Progenitor cell of endocrine pancreas (in vitro differentiated cells): ENCODE measurements around the gene RSL24D1. TPM values are rescaled to one million over a fixed set of nuclear protein-coding genes. Genes with fewer than 3 reads are reported as not detected.

Experiments
- DNase-seq: peaks from one replicate; pipeline ENCODE4 v3.0.0; 2021; ENCODE audit warnings: low spot score; ENCODE audit not compliant: unreplicated experiment
- H3K27ac Mint-ChIP-seq: 2 replicates; pipeline ENCODE4 v1.8.0; 2021; ENCODE audit warnings: mild to moderate bottlenecking, moderate library complexity, mixed read lengths
- H3K27me3 Mint-ChIP-seq: 2 replicates; pipeline ENCODE4 v1.8.0; 2021; ENCODE audit warnings: mixed read lengths
- H3K36me3 Mint-ChIP-seq: 2 replicates; pipeline ENCODE4 v1.8.0; 2022; ENCODE audit warnings: mixed read lengths; ENCODE audit not compliant: insufficient read depth
- H3K4me1 Mint-ChIP-seq: 2 replicates; pipeline ENCODE4 v1.8.0; 2021; ENCODE audit warnings: low read depth, mixed read lengths
- H3K4me3 Mint-ChIP-seq: 2 replicates; pipeline ENCODE4 v1.8.0; 2021; ENCODE audit warnings: low read depth, mild to moderate bottlenecking, moderate library complexity, mixed read lengths
- H3K9me3 Mint-ChIP-seq: 2 replicates; pipeline ENCODE4 v1.8.0; 2021; ENCODE audit warnings: low read depth, mixed read lengths
- CTCF ChIP-seq: fragments of 200-600 bp; sonication (generic); IDR thresholded peaks from one replicate; pipeline ENCODE4 v1.5.0; 2021; ENCODE audit warnings: antibody characterized with exemption, mild to moderate bottlenecking; ENCODE audit not compliant: unreplicated experiment
- total RNA-seq: library from RNA; stranded (reverse); gene quantifications from 2 replicates; pipeline ENCODE4 v1.2.1, GENCODE V29; 2021

The RSL24D1 gene
- total RNA-seq, 1 donor from 2014 or later = 69.1 TPM

DNA sequence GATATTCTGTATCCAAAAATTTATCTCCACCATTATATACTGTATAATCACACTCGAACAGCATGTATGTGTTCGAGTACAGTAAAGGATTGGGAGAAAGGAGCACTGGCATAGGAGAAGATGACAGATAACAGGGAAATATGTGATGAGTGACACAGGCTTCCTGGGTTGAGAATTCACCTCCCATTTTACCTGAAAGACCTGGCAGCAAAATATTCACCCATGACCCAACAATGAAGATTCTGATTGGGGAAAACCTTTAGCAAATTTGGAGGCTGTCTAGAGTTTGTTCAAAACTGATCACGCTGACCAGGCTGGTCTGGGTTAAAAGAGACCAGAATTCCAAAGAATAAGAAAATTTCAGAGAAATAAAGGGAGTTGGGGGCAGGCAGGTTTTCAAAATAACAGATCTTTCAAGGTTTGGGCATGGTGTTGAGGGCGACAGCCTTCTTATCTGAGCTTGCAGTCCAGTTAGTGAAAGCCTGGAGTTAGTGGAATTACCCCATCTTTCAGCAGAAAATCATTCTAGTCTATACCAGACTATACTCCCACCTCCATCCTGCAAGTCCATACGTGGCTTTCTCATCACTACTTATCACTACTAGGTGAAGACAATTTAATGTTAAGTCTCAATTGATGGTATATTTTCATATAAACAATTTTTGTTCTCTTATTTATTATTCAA, 42.8 kb upstream of the RSL24D1 start:
- Mint-ChIP-seq H3K36me3 (no peaks in the 10 kb centered on the region), H3K27me3 (no peaks in the 10 kb centered on the region), H3K4me3 (no peak overlapping the region)

GRCh38 chr15:55238877-55239276, 42.1 kb upstream of the RSL24D1 start:
- no peaks in the 10 kb centered on the region for H3K9me3 Mint-ChIP-seq
- no peak for DNase-seq
- peaks cover 9% of the 10 kb centered on the region for H3K4me1 Mint-ChIP-seq
- TF ChIP-seq CTCF = no peak
- no peaks in the 10 kb centered on the region for H3K27me3 Mint-ChIP-seq
- no peaks in the 10 kb centered on the region for H3K36me3 Mint-ChIP-seq
- H3K4me3 Mint-ChIP-seq = no peak overlapping the region
- H3K27ac Mint-ChIP-seq = no peak overlapping the region

More for the DNA sequence above, 42.8 kb upstream of the RSL24D1 start:
- no peak for TF ChIP-seq CTCF
- Mint-ChIP-seq H3K4me1 (peaks cover 2% of the 10 kb centered on the region), H3K27ac (no peak overlapping the region), H3K9me3 (no peaks in the 10 kb centered on the region)
- DNase-seq = no peak

DNA sequence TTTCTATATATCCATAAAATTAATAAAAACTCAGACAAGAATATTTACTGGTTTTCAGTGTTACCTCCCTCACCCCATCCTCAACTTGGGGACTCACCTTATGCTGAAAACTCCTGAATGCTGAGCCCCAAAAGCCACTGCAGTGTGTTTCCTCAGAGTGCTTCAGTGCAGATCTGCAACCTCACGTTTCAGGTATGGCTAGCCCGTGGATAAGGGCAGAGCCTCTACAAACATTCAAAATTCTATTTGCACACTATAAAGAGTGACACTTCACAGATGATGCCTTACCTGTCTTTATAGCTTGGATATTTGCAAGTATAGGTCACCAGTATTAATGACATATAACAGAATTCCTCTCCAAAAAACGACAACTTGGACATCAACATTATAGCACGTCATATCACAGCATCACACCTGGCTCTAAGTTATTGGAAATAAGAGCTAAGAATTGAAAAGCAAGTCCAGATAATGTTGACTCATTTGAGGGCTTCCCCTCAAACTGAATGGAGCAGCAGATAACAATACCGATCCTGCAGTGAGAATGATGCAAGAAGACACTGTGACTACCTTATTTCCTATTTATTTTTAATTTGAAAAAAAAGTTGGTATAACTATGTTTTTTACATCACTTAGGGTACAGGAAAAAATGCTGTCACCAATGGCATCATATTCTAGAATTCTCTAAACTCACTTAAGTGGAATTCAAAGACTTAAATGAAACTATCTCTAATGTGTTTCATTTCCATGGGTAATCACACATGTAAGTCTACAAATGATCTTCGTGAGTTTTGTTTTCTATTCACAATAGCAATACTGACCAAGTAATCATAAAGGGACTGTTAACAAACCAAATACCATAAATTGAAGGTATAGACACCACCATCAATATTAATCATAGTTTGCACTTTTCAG, 40.7 kb upstream of the RSL24D1 start:
- TF ChIP-seq CTCF = no peak
- Mint-ChIP-seq H3K27ac (no peak overlapping the region), H3K36me3 (no peaks in the 10 kb centered on the region), H3K27me3 (no peaks in the 10 kb centered on the region), H3K9me3 (no peaks in the 10 kb centered on the region), H3K4me3 (no peak overlapping the region), H3K4me1 (peaks cover 10% of the 10 kb centered on the region)
- DNase-seq = no peak

DNA sequence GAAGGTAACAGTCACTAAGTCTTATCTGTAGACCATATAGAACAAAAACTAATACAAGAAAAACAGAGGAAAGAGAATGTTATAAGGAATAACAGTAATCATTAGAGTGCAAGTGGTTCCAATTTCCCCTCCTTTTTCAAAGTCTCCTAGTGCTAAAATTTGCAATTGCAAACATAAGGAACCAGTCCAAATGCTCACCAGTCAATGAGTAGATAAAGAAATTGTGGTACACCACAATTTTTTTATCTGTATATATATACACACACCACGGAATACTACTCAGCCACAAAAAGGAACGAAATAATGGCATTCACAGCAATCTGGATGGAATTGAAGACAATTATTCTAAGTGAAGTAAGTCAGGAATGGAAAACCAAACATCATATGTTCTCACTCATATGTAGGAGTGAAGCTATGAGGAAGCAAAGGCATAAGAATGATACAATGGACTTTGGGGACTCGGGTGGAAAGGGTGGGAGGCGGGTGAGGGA, 38.9 kb upstream of the RSL24D1 start:
- Mint-ChIP-seq H3K27ac (no peak overlapping the region), H3K4me1 (peaks cover 10% of the 10 kb centered on the region), H3K36me3 (no peaks in the 10 kb centered on the region), H3K9me3 (no peaks in the 10 kb centered on the region), H3K27me3 (no peaks in the 10 kb centered on the region), H3K4me3 (no peak overlapping the region)
- no peak for DNase-seq
- TF ChIP-seq CTCF = no peak

DNA sequence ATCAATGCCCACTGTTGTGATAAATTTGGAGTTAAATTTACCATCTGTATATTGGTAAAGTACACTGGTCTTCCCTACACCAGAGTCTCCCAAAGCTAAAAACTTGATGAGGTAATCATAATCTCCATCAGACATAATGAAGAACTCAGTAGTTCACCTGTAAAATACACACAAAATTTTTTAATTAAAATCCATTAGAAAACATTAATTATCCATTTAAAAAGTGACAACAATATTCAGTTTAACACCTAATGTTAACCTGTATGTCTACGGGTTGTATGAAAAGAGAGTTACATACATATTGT, 38.0 kb upstream of the RSL24D1 start:
- Mint-ChIP-seq H3K4me1 (peaks cover 10% of the 10 kb centered on the region), H3K9me3 (no peaks in the 10 kb centered on the region), H3K27ac (no peak overlapping the region), H3K27me3 (no peaks in the 10 kb centered on the region), H3K4me3 (no peak overlapping the region), H3K36me3 (no peaks in the 10 kb centered on the region)
- no peak for TF ChIP-seq CTCF
- DNase-seq = no peak
